ENCODE data around the gene IL21.

The IL21 gene

GRCh38 chr4:122633211-122633610 lies 12.3 kb upstream of the IL21 start:
- no peak for DNase-seq (ENCODE audit: low read depth in 3 of 3)

GRCh38 chr4:122632396-122633143 lies 11.7 kb upstream of the IL21 start:
- DNase-seq (ENCODE audit: low read depth in 3 of 3) = no peak

GRCh38 chr4:122625156-122625555 lies 4.3 kb upstream of the IL21 start:
- no peak for DNase-seq (ENCODE audit: low read depth in 3 of 3)

GRCh38 chr4:122624205-122624604 lies 3.3 kb upstream of the IL21 start:
- DNase-seq (ENCODE audit: low read depth in 3 of 3) = no peak

GRCh38 chr4:122623637-122624166 lies 2.8 kb upstream of the IL21 start:
- no peak for DNase-seq (ENCODE audit: low read depth in 3 of 3)

- no peak for DNase-seq (ENCODE audit: low read depth in 3 of 3)
Measured at GRCh38 chr4:122622400-122622799, 1.5 kb upstream of the IL21 start.

- DNase-seq (ENCODE audit: low read depth in 3 of 3) = no peak
Measured at GRCh38 chr4:122619611-122620010, 1.3 kb downstream of the IL21 start.

- DNase-seq (ENCODE audit: low read depth in 3 of 3) = no peak
Measured at GRCh38 chr4:122617597-122618593, 3.0 kb downstream of the IL21 start.

GRCh38 chr4:122616915-122617596 lies 3.8 kb downstream of the IL21 start:
- no peak for DNase-seq (ENCODE audit: low read depth in 3 of 3)

GRCh38 chr4:122614621-122615020 lies 6.2 kb downstream of the IL21 start:
- DNase-seq (ENCODE audit: low read depth in 3 of 3) = no peak

- DNase-seq (ENCODE audit: low read depth in 3 of 3) = no peak
Measured at GRCh38 chr4:122612540-122612939, 8.3 kb downstream of the IL21 start.

- DNase-seq (ENCODE audit: low read depth in 3 of 3) = no peak
Measured at GRCh38 chr4:122606364-122607043, 14.4 kb downstream of the IL21 start.

- DNase-seq (ENCODE audit: low read depth in 3 of 3) = no peak
Measured at GRCh38 chr4:122604146-122604545, 16.7 kb downstream of the IL21 start.

GRCh38 chr4:122603156-122603574 lies 17.7 kb downstream of the IL21 start:
- no peak for DNase-seq (ENCODE audit: low read depth in 3 of 3)

GRCh38 chr4:122602277-122603142 lies 18.4 kb downstream of the IL21 start:
- DNase-seq (ENCODE audit: low read depth in 3 of 3) = no peak

GRCh38 chr4:122591196-122591595 lies 29.7 kb downstream of the IL21 start:
- no peak for DNase-seq (ENCODE audit: low read depth in 3 of 3)

- no peak for DNase-seq (ENCODE audit: low read depth in 3 of 3)
Measured at GRCh38 chr4:122588453-122589238, 32.2 kb downstream of the IL21 start.

GRCh38 chr4:122584519-122584918 lies 36.3 kb downstream of the IL21 start:
- DNase-seq (ENCODE audit: low read depth in 3 of 3) = no peak

GRCh38 chr4:122583906-122584305 lies 37.0 kb downstream of the IL21 start:
- DNase-seq (ENCODE audit: low read depth in 3 of 3) = no peak

All from stimulated activated CD4-positive, alpha-beta T cell treated with anti-CD3 and anti-CD28 coated beads, TNF-alpha, amount 100 ng/mL, for 24 hours (primary cell).